GM23248 (cell line): ENCODE results near the gene PTBP1.

Experiments
- EZH2 ChIP-seq: fragments of 200-600 bp; sonication (generic); IDR thresholded peaks from 2 replicates; pipeline ENCODE4 v1.6.1; 2018; ENCODE audit warnings: antibody characterized with exemption, mild to moderate bottlenecking; ENCODE audit not compliant: insufficient read depth, poor library complexity, severe bottlenecking
- EZH2phosphoT487 ChIP-seq: fragments of 200-600 bp; sonication (generic); IDR thresholded peaks from 2 replicates; pipeline ENCODE4 v1.6.1; 2018; ENCODE audit warnings: antibody characterized with exemption, moderate library complexity, mild to moderate bottlenecking, low read depth; ENCODE audit not compliant: insufficient read depth

GRCh38 chr19:763869-764268, 33.4 kb upstream of the PTBP1 start:
- no peak for TF ChIP-seq EZH2phosphoT487
- no peak for TF ChIP-seq EZH2
